Neural cell (in vitro differentiated cells): ENCODE data around the gene RNLS. TPM values are rescaled to one million over a fixed set of nuclear protein-coding genes. Genes with fewer than 3 reads are reported as not detected.

Experiments used
- H2AFZ ChIP-seq: fragments of 200-600, 300-800 bp; sonication (generic), shearing (Covaris generic); 2 replicates; pipeline ENCODE4 v1.6.0; 2014; ENCODE audit warnings: low read depth, mild to moderate bottlenecking, antibody characterized with exemption, low read length, moderate library complexity
- H3F3A ChIP-seq: fragments of 200-600 bp; shearing (Covaris generic); 2 replicates; pipeline ENCODE4 v1.6.1; 2016; ENCODE audit warnings: mild to moderate bottlenecking, moderate library complexity, mixed read lengths, antibody characterized with exemption, low read length; ENCODE audit not compliant: insufficient read depth, poor library complexity, severe bottlenecking
- H3K27ac ChIP-seq: fragments of 200-600, 300-800 bp; sonication (generic), shearing (Covaris generic); 2 replicates; pipeline ENCODE4 v1.5.1; 2014; ENCODE audit warnings: mild to moderate bottlenecking, low read length, moderate library complexity
- H3K27me3 ChIP-seq: fragments of 300-800, 200-600 bp; sonication (generic), shearing (Covaris generic); 2 replicates; pipeline ENCODE4 v1.6.0; 2014; ENCODE audit warnings: mild to moderate bottlenecking, low read depth, low read length, moderate library complexity; ENCODE audit not compliant: insufficient read depth
- H3K36me3 ChIP-seq: fragments of 300-800, 200-600 bp; sonication (generic), shearing (Covaris generic); 2 replicates; pipeline ENCODE4 v1.5.1; 2014; ENCODE audit warnings: mild to moderate bottlenecking, antibody characterized with exemption, low read length, moderate library complexity; ENCODE audit not compliant: insufficient read depth
- H3K4me2 ChIP-seq: fragments of 300-800, 200-600 bp; sonication (generic), shearing (Covaris generic); 2 replicates; pipeline ENCODE4 v1.6.0; 2014; ENCODE audit warnings: mild to moderate bottlenecking, low read length
- H3K4me3 ChIP-seq: fragments of 300-800, 200-600 bp; sonication (generic), shearing (Covaris generic); 2 replicates; pipeline ENCODE4 v1.5.1; 2014; ENCODE audit warnings: mild to moderate bottlenecking, low read length, moderate library complexity
- H3K79me2 ChIP-seq: fragments of 200-600 bp; shearing (Covaris generic); replicated peaks from 2 replicates; pipeline ENCODE4 v1.6.0; 2014; ENCODE audit warnings: mild to moderate bottlenecking, low read length, moderate library complexity; ENCODE audit not compliant: insufficient read depth
- H3K9ac ChIP-seq: fragments of 300-800, 200-600 bp; sonication (generic), shearing (Covaris generic); 2 replicates; pipeline ENCODE4 v1.6.1; 2016; ENCODE audit warnings: mild to moderate bottlenecking, low read length, mixed read lengths
- H3K9me2 ChIP-seq: fragments of 200-600 bp; shearing (Covaris generic); 2 replicates; pipeline ENCODE4 v1.6.1; 2016; ENCODE audit warnings: mild to moderate bottlenecking, low read length, mixed read lengths; ENCODE audit not compliant: insufficient read depth
- H3K9me3 ChIP-seq: fragments of 200-600, 300-800 bp; sonication (generic), shearing (Covaris generic); 2 replicates; pipeline ENCODE4 v1.6.1; 2016; ENCODE audit warnings: mild to moderate bottlenecking, mixed run types, low read length, moderate library complexity, mixed read lengths
- H4K20me1 ChIP-seq: fragments of 200-600 bp; shearing (Covaris generic); 2 replicates; pipeline ENCODE4 v1.6.1; 2016; ENCODE audit warnings: mild to moderate bottlenecking, mixed run types; ENCODE audit not compliant: insufficient read depth
- EP300 ChIP-seq: fragments of 450-650 bp; conservative IDR thresholded peaks from 2 replicates; pipeline ENCODE4 v1.6.1; 2014; ENCODE audit warnings: antibody characterized with exemption, mild to moderate bottlenecking, moderate library complexity; ENCODE audit not compliant: poor library complexity, severe bottlenecking
- EZH2 ChIP-seq: fragments of 200-600, 300-800 bp; shearing (Covaris generic), sonication (generic); IDR thresholded peaks from 2 replicates; pipeline ENCODE4 v1.6.1; 2014; ENCODE audit warnings: antibody characterized with exemption, low read length, borderline replicate concordance, mild to moderate bottlenecking; ENCODE audit not compliant: insufficient read depth, poor library complexity, severe bottlenecking
- MXI1 ChIP-seq: fragments of 450-650 bp; conservative IDR thresholded peaks from 2 replicates; pipeline ENCODE4 v1.6.1; 2014; ENCODE audit warnings: antibody characterized with exemption, mild to moderate bottlenecking; ENCODE audit not compliant: poor library complexity, severe bottlenecking
- POLR2AphosphoS5 ChIP-seq: IDR thresholded peaks from 2 replicates; pipeline ENCODE4 v1.6.1; 2012
- RAD21 ChIP-seq: fragments of 450-650 bp; conservative IDR thresholded peaks from 2 replicates; pipeline ENCODE4 v1.6.1; 2014; ENCODE audit warnings: antibody characterized with exemption, mild to moderate bottlenecking, moderate library complexity
- SMC3 ChIP-seq: fragments of 450-650 bp; conservative IDR thresholded peaks from 2 replicates; pipeline ENCODE4 v1.6.1; 2014; ENCODE audit warnings: antibody characterized with exemption, mild to moderate bottlenecking, moderate library complexity; ENCODE audit not compliant: poor library complexity
- TAF1 ChIP-seq: IDR thresholded peaks from 2 replicates; pipeline ENCODE4 v1.6.1; 2012; ENCODE audit warnings: low read depth
- polyA plus RNA-seq: library from polyadenylated mRNA; depleted of rRNA; stranded (reverse); fragments of >200 nt; gene quantifications from 2 replicates; pipeline ENCODE4 v1.2.3, GENCODE V29; 2014
- TF ChIP-seq, protein P1 (sequence below): IDR thresholded peaks from 2 replicates; pipeline ENCODE4 v1.6.1; 2012; ENCODE audit warnings: borderline replicate concordance
- TF ChIP-seq, protein P2 (sequence below): fragments of 450-650 bp; IDR thresholded peaks from 2 replicates; pipeline ENCODE4 v1.5.1; 2014; ENCODE audit warnings: antibody characterized with exemption, mild to moderate bottlenecking, moderate library complexity; ENCODE audit not compliant: poor library complexity, severe bottlenecking

RNLS gene
- polyA plus RNA-seq, 1 donor from 2014 or later, result 0.20 TPM

DNA sequence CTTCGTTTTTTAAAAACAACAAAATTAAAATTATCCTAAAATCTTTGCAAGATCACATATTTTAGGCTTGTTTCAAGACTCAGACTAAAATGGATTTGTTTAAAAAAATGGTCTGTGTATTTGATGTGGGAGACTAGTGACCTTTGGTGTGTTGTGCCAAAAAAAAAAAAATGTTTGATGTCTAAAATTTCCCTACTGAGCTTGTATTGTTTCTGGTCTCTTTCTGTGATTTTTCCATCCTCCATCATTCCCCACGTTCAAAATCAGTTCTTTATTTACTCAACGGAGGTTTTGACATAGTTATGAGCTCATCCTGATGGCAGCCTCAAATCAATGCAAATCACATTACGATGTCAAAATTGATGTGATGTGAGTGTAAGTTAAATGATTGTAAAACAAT, 326.2 kb downstream of the RNLS start:
- no peak overlapping the region for H2AFZ ChIP-seq
- H3K27me3 ChIP-seq, result no peaks in the 10 kb centered on the region
- no peak for TF ChIP-seq MXI1
- no peak for TF ChIP-seq EP300
- TF ChIP-seq POLR2AphosphoS5, result no peak
- TF ChIP-seq, protein P1, sequence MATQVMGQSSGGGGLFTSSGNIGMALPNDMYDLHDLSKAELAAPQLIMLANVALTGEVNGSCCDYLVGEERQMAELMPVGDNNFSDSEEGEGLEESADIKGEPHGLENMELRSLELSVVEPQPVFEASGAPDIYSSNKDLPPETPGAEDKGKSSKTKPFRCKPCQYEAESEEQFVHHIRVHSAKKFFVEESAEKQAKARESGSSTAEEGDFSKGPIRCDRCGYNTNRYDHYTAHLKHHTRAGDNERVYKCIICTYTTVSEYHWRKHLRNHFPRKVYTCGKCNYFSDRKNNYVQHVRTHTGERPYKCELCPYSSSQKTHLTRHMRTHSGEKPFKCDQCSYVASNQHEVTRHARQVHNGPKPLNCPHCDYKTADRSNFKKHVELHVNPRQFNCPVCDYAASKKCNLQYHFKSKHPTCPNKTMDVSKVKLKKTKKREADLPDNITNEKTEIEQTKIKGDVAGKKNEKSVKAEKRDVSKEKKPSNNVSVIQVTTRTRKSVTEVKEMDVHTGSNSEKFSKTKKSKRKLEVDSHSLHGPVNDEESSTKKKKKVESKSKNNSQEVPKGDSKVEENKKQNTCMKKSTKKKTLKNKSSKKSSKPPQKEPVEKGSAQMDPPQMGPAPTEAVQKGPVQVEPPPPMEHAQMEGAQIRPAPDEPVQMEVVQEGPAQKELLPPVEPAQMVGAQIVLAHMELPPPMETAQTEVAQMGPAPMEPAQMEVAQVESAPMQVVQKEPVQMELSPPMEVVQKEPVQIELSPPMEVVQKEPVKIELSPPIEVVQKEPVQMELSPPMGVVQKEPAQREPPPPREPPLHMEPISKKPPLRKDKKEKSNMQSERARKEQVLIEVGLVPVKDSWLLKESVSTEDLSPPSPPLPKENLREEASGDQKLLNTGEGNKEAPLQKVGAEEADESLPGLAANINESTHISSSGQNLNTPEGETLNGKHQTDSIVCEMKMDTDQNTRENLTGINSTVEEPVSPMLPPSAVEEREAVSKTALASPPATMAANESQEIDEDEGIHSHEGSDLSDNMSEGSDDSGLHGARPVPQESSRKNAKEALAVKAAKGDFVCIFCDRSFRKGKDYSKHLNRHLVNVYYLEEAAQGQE, result no peak
- no peak for TF ChIP-seq TAF1
- TF ChIP-seq RAD21, result no peak
- no peak for TF ChIP-seq SMC3
- TF ChIP-seq EZH2, result no peak
- TF ChIP-seq, protein P2, sequence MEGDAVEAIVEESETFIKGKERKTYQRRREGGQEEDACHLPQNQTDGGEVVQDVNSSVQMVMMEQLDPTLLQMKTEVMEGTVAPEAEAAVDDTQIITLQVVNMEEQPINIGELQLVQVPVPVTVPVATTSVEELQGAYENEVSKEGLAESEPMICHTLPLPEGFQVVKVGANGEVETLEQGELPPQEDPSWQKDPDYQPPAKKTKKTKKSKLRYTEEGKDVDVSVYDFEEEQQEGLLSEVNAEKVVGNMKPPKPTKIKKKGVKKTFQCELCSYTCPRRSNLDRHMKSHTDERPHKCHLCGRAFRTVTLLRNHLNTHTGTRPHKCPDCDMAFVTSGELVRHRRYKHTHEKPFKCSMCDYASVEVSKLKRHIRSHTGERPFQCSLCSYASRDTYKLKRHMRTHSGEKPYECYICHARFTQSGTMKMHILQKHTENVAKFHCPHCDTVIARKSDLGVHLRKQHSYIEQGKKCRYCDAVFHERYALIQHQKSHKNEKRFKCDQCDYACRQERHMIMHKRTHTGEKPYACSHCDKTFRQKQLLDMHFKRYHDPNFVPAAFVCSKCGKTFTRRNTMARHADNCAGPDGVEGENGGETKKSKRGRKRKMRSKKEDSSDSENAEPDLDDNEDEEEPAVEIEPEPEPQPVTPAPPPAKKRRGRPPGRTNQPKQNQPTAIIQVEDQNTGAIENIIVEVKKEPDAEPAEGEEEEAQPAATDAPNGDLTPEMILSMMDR, result no peak
- no peaks in the 10 kb centered on the region for H3K36me3 ChIP-seq
- H3F3A ChIP-seq, result no peaks in the 10 kb centered on the region
- no peak overlapping the region for H3K4me3 ChIP-seq
- H3K9me3 ChIP-seq, result no peaks in the 10 kb centered on the region
- H3K4me2 ChIP-seq, result no peak overlapping the region
- no peak overlapping the region for H3K9ac ChIP-seq
- no peaks in the 10 kb centered on the region for H3K79me2 ChIP-seq
- no peaks in the 10 kb centered on the region for H3K9me2 ChIP-seq
- no peaks in the 10 kb centered on the region for H4K20me1 ChIP-seq
- H3K27ac ChIP-seq, result no peak overlapping the region

DNA sequence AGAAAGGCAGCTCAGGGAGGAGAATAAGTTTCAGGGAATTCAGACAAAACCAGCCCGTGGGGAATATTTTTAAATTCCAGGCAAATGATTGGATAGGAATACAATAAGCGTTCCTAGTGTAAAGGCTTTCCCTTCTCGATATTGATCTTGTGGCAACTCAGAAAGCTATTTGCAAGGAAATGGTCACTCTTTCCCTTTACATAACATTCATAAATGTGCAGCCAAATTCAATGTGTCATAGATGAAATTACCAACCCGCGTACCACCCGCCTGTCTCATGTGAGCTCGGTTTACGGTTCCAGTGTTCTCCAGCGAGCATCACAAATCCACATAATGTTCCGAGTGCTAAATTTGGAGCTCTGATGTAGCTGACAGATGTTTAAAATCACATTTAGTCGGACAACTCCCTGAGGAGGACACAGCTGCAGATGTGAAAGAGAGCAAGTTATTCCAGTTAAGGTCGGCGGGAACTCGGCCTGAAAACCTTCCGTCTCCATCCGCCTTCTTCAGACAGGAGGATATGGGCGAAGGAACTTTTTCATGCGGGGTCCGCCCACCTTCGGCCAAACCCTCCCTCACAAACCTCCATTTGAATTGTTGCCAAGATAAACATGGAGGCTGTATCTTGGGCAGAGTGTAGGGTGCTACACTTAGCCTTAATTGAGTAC, 327.0 kb downstream of the RNLS start:
- Histone ChIP-seq H3K27me3 (no peaks in the 10 kb centered on the region), H3K4me3 (no peak overlapping the region), H3K4me2 (no peak overlapping the region), H3K27ac (no peak overlapping the region), H4K20me1 (no peaks in the 10 kb centered on the region), H3K36me3 (no peaks in the 10 kb centered on the region), H3K79me2 (no peaks in the 10 kb centered on the region), H3K9me3 (no peaks in the 10 kb centered on the region), H2AFZ (no peak overlapping the region), H3K9ac (no peak overlapping the region), H3K9me2 (no peaks in the 10 kb centered on the region), H3F3A (no peaks in the 10 kb centered on the region)
- TF ChIP-seq MXI1 (no peak), RAD21 (no peak), TAF1 (no peak), POLR2AphosphoS5 (no peak)
- TF ChIP-seq, protein P2, result no peak
- TF ChIP-seq, protein P1, result no peak
